ENCODE results near the gene PHEX. TPM values are rescaled to one million over a fixed set of nuclear protein-coding genes. Genes with fewer than 3 reads are reported as not detected.

PHEX gene
- under 1 TPM; 0.07 to 0.35 (median 0.16) TPM for total RNA-seq
- 1.7 TPM for total RNA-seq (2013)
- total RNA-seq: 0.14 to 9.7 (median 0.74) reads per million in 29 experiments

DNA sequence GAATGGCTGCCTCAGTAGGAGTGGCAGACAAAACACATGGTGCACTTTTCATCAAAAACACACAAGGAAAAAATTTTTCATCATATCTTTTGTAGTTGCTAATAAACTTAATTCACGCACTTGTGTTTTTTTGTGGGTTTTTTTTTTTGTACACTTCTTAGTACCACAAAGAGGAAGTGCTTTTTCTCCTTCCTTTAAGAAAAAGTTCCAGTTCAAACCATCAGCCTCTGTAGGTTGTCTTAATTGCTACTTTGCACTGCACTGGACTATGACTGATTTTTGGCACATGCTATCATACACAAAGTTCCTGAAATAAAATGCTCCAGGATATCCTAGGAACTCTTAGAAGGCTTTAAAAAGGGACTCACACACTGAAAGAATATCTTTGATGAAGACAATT lies at the start of gene PHEX:
Gene PHEX (plus strand): TSS at position 242 of the 400 bp plus-strand sequence. CDS start 681 bp downstream, outside the sequence.
- no peak for DNase-seq
- no peaks in the 10 kb centered on the region for H3K9me3 ChIP-seq
- no peaks in the 10 kb centered on the region for H3K27me3 Mint-ChIP-seq
- no peaks in the 10 kb centered on the region for H3K36me3 Mint-ChIP-seq
- WGBS (ENCODE audit: insufficient coverage): no CpG with 5 or more reads among the region's 1 CpG
- ChIA-PET POLR2A (no interaction called here), CTCF (no interaction called here)
- no peak within 1 kb of the TSS for H3K4me3 ChIP-seq (ENCODE audit: control insufficient read depth in 1 of 2, extremely low read depth in 1 of 2, low read length in 1 of 2)
- no peak for ATAC-seq (replicated peaks in 1 of 4)
- H3K27me3 ChIP-seq (replicated peaks in 1 of 2; ENCODE audit: control insufficient read depth in 2 of 2, extremely low read depth in 1 of 2, insufficient read depth in 2 of 2, low read length in 1 of 2): no peaks in the 10 kb centered on the region
- no peaks in the 10 kb centered on the region for H3K4me1 ChIP-seq (ENCODE audit: control insufficient read depth in 1 of 2, extremely low read depth in 1 of 2, insufficient read depth in 2 of 2, low read length in 2 of 2)
- no peaks in the 10 kb centered on the region for H3K36me3 ChIP-seq (ENCODE audit: control insufficient read depth in 2 of 2, extremely low read depth in 1 of 2, insufficient read depth in 1 of 2, low read length in 1 of 2)
- H3K9me3 Mint-ChIP-seq: no peaks in the 10 kb centered on the region
- H3K4me1 Mint-ChIP-seq: no peaks in the 10 kb centered on the region
- H3K27ac ChIP-seq (ENCODE audit: low read length): no peak within 1 kb of the TSS
- H3K27ac Mint-ChIP-seq: no peak within 1 kb of the TSS
- H3K4me3 Mint-ChIP-seq: no peak within 1 kb of the TSS

GRCh38 chrX:21985332-21985777 lies 46.8 kb upstream of the PHEX start:
- Histone ChIP-seq H3K9me3 (no peaks in the 10 kb centered on the region), H3K4me3 (ENCODE audit: control insufficient read depth in 1 of 2, extremely low read depth in 1 of 2, low read length in 1 of 2) (no peak overlapping the region), H3K4me1 (ENCODE audit: control insufficient read depth in 1 of 2, extremely low read depth in 1 of 2, insufficient read depth in 2 of 2, low read length in 2 of 2) (peaks cover 0 to 2% of the 10 kb centered on the region in 2 experiments), H3K36me3 (ENCODE audit: control insufficient read depth in 2 of 2, extremely low read depth in 1 of 2, insufficient read depth in 1 of 2, low read length in 1 of 2) (peaks cover 0 to 7% of the 10 kb centered on the region in 2 donors), H3K27ac (ENCODE audit: low read length) (no peak overlapping the region), H3K27me3 (replicated peaks in 1 of 2; ENCODE audit: control insufficient read depth in 2 of 2, extremely low read depth in 1 of 2, insufficient read depth in 2 of 2, low read length in 1 of 2) (no peaks in the 10 kb centered on the region)
- peaks cover 11% of the 10 kb centered on the region for H3K36me3 Mint-ChIP-seq
- H3K27ac Mint-ChIP-seq: no peak overlapping the region
- ChIA-PET POLR2A (interaction anchor here in 1 of 2 donors (0.5 kb wide), 1 partner anchor 1743 kb away, joined by 3 read pairs; no protein-coding TSS in a partner anchor), CTCF (interaction anchor here (0.5 to 1.9 kb wide), 26 partner anchors 9 to 1945 kb away, joined by 3 to 14 read pairs (median 4); no protein-coding TSS in a partner anchor)
- H3K27me3 Mint-ChIP-seq: peaks cover 0 to 6% of the 10 kb centered on the region in 2 donors
- H3K4me3 Mint-ChIP-seq: no peak overlapping the region
- H3K4me1 Mint-ChIP-seq: peaks cover 0 to 4% (median 0%) of the 10 kb centered on the region in 3 donors
- peak; percentile 93 to 99 (median 96) for ATAC-seq (replicated peaks in 1 of 4)
- DNase-seq: peak; percentile 15 to 80 (median 51)
- no CpG with 5 or more reads among the region's 3 CpGs for WGBS (ENCODE audit: insufficient coverage)
- H3K9me3 Mint-ChIP-seq: no peaks in the 10 kb centered on the region

DNA sequence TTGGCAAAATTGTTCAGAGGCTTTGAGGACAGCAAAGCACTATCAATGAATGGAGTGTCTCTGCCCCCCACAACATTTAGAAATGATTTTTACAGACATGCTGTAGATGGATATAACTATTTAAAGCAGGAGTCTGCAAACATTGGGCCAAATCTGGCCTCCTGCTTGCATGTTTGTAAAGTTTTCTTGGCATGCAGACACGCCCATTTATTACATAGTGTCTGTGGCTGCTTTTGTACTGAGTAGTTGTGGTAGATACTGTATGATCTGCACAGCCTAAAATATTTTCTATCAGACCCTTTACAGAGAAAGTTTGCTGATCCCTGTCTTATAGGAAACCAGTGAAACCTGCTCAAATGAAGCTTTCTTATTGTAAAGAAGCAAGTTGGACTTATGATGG lies 45.5 kb upstream of the PHEX start:
- WGBS (ENCODE audit: insufficient coverage): no CpG with 5 or more reads among the region's 1 CpG
- ATAC-seq (replicated peaks in 1 of 4) (no peak), DNase-seq (no peak)
- Histone ChIP-seq H3K4me1 (ENCODE audit: control insufficient read depth in 1 of 2, extremely low read depth in 1 of 2, insufficient read depth in 2 of 2, low read length in 2 of 2) (peaks cover 0 to 2% of the 10 kb centered on the region in 2 experiments), H3K4me3 (ENCODE audit: control insufficient read depth in 1 of 2, extremely low read depth in 1 of 2, low read length in 1 of 2) (no peak overlapping the region), H3K27me3 (replicated peaks in 1 of 2; ENCODE audit: control insufficient read depth in 2 of 2, extremely low read depth in 1 of 2, insufficient read depth in 2 of 2, low read length in 1 of 2) (no peaks in the 10 kb centered on the region), H3K9me3 (no peaks in the 10 kb centered on the region), H3K36me3 (ENCODE audit: control insufficient read depth in 2 of 2, extremely low read depth in 1 of 2, insufficient read depth in 1 of 2, low read length in 1 of 2) (peaks cover 0 to 7% of the 10 kb centered on the region in 2 donors), H3K27ac (ENCODE audit: low read length) (no peak overlapping the region)
- H3K4me3 Mint-ChIP-seq: no peak overlapping the region
- no peaks in the 10 kb centered on the region for H3K9me3 Mint-ChIP-seq
- peaks cover 0 to 6% of the 10 kb centered on the region in 2 donors for H3K27me3 Mint-ChIP-seq
- H3K27ac Mint-ChIP-seq: no peak overlapping the region
- CTCF ChIA-PET: no interaction called here
- POLR2A ChIA-PET: no interaction called here
- peaks cover 12% of the 10 kb centered on the region for H3K36me3 Mint-ChIP-seq
- peaks cover 0 to 5% (median 5%) of the 10 kb centered on the region in 3 donors for H3K4me1 Mint-ChIP-seq

GRCh38 chrX:21989384-21989783 lies 42.7 kb upstream of the PHEX start:
- ATAC-seq (replicated peaks in 1 of 4): no peak
- no CpG with 5 or more reads among the region's 4 CpGs for WGBS (ENCODE audit: insufficient coverage)
- POLR2A ChIA-PET: no interaction called here
- DNase-seq: peak in 1 of 35 experiments; percentile 16
- H3K9me3 Mint-ChIP-seq: no peaks in the 10 kb centered on the region
- H3K27me3 ChIP-seq (replicated peaks in 1 of 2; ENCODE audit: control insufficient read depth in 2 of 2, extremely low read depth in 1 of 2, insufficient read depth in 2 of 2, low read length in 1 of 2): no peaks in the 10 kb centered on the region
- peaks cover 0 to 2% of the 10 kb centered on the region in 2 experiments for H3K4me1 ChIP-seq (ENCODE audit: control insufficient read depth in 1 of 2, extremely low read depth in 1 of 2, insufficient read depth in 2 of 2, low read length in 2 of 2)
- H3K36me3 Mint-ChIP-seq: peaks cover 15% of the 10 kb centered on the region
- H3K27ac ChIP-seq (ENCODE audit: low read length): no peak overlapping the region
- H3K4me3 ChIP-seq (ENCODE audit: control insufficient read depth in 1 of 2, extremely low read depth in 1 of 2, low read length in 1 of 2): no peak overlapping the region
- no peak overlapping the region for H3K27ac Mint-ChIP-seq
- CTCF ChIA-PET: interaction anchor here in 1 of 2 donors (0.7 kb wide), 1 partner anchor 1535 kb away, joined by 3 read pairs; no protein-coding TSS in a partner anchor
- peaks cover 0 to 7% (median 5%) of the 10 kb centered on the region in 3 donors for H3K4me1 Mint-ChIP-seq
- H3K9me3 ChIP-seq: no peaks in the 10 kb centered on the region
- peaks cover 0 to 14% of the 10 kb centered on the region in 2 donors for H3K36me3 ChIP-seq (ENCODE audit: control insufficient read depth in 2 of 2, extremely low read depth in 1 of 2, insufficient read depth in 1 of 2, low read length in 1 of 2)
- peaks cover 0 to 4% of the 10 kb centered on the region in 2 donors for H3K27me3 Mint-ChIP-seq
- no peak overlapping the region for H3K4me3 Mint-ChIP-seq

GRCh38 chrX:21990832-21991231 lies 41.3 kb upstream of the PHEX start:
- Histone ChIP-seq H3K4me1 (ENCODE audit: control insufficient read depth in 1 of 2, extremely low read depth in 1 of 2, insufficient read depth in 2 of 2, low read length in 2 of 2) (peaks cover 0 to 2% of the 10 kb centered on the region in 2 experiments), H3K36me3 (ENCODE audit: control insufficient read depth in 2 of 2, extremely low read depth in 1 of 2, insufficient read depth in 1 of 2, low read length in 1 of 2) (peaks cover 0 to 14% of the 10 kb centered on the region in 2 donors), H3K27ac (ENCODE audit: low read length) (no peak overlapping the region), H3K9me3 (no peaks in the 10 kb centered on the region), H3K4me3 (ENCODE audit: control insufficient read depth in 1 of 2, extremely low read depth in 1 of 2, low read length in 1 of 2) (no peak overlapping the region), H3K27me3 (replicated peaks in 1 of 2; ENCODE audit: control insufficient read depth in 2 of 2, extremely low read depth in 1 of 2, insufficient read depth in 2 of 2, low read length in 1 of 2) (no peaks in the 10 kb centered on the region)
- WGBS (ENCODE audit: insufficient coverage): no CpG with 5 or more reads among the region's 8 CpGs
- Mint-ChIP-seq H3K27ac (no peak overlapping the region), H3K27me3 (peaks cover 0 to 4% of the 10 kb centered on the region in 2 donors), H3K4me3 (no peak overlapping the region), H3K4me1 (peaks cover under 1 to 5% (median 5%) of the 10 kb centered on the region in 3 donors), H3K36me3 (peaks cover 20% of the 10 kb centered on the region), H3K9me3 (no peaks in the 10 kb centered on the region)
- DNase-seq (no peak), ATAC-seq (replicated peaks in 1 of 4) (no peak)
- ChIA-PET CTCF (interaction anchor here in 1 of 2 donors (0.7 kb wide), 1 partner anchor 31 kb away, joined by 4 read pairs; no protein-coding TSS in a partner anchor), POLR2A (no interaction called here)

DNA sequence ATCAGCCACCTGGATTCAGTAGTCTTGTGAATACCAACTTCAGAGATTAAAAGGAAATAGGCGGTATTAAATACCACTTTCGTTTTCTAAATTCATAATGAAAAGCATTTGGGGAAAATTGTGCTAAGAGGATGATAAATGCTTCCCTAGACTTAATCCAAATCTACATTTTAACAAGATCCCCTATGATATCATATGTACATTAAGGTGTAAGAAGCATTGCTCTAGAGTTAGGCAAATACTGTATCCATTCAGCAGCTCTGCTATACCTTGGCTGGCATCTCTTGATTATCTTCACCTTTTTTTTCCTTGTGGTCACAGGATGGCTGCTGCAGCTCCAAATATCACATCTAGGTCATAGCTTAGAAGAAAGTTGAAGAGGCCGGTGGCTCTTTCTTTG lies 40.6 kb upstream of the PHEX start:
- Histone ChIP-seq H3K27ac (ENCODE audit: low read length) (no peak overlapping the region), H3K9me3 (no peaks in the 10 kb centered on the region), H3K4me3 (ENCODE audit: control insufficient read depth in 1 of 2, extremely low read depth in 1 of 2, low read length in 1 of 2) (no peak overlapping the region), H3K27me3 (replicated peaks in 1 of 2; ENCODE audit: control insufficient read depth in 2 of 2, extremely low read depth in 1 of 2, insufficient read depth in 2 of 2, low read length in 1 of 2) (no peaks in the 10 kb centered on the region), H3K36me3 (ENCODE audit: control insufficient read depth in 2 of 2, extremely low read depth in 1 of 2, insufficient read depth in 1 of 2, low read length in 1 of 2) (peaks cover 0 to 12% of the 10 kb centered on the region in 2 donors), H3K4me1 (ENCODE audit: control insufficient read depth in 1 of 2, extremely low read depth in 1 of 2, insufficient read depth in 2 of 2, low read length in 2 of 2) (peaks cover 0 to 2% of the 10 kb centered on the region in 2 experiments)
- no peak overlapping the region for H3K4me3 Mint-ChIP-seq
- no CpG with 5 or more reads among the region's 3 CpGs for WGBS (ENCODE audit: insufficient coverage)
- H3K4me1 Mint-ChIP-seq: peaks cover 7 to 8% (median 7%) of the 10 kb centered on the region in 3 donors
- ChIA-PET POLR2A (no interaction called here), CTCF (interaction anchor here in 1 of 2 donors (0.7 kb wide), 1 partner anchor 31 kb away, joined by 4 read pairs; no protein-coding TSS in a partner anchor)
- DNase-seq (no peak), ATAC-seq (replicated peaks in 1 of 4) (no peak)
- peaks cover 20% of the 10 kb centered on the region for H3K36me3 Mint-ChIP-seq
- no peak overlapping the region for H3K27ac Mint-ChIP-seq
- no peaks in the 10 kb centered on the region for H3K9me3 Mint-ChIP-seq
- peaks cover 0 to 4% of the 10 kb centered on the region in 2 donors for H3K27me3 Mint-ChIP-seq

All from T-cell (primary cell).